Measurements from ENCODE around the gene DCDC1.

- TF ChIP-seq, protein P1, sequence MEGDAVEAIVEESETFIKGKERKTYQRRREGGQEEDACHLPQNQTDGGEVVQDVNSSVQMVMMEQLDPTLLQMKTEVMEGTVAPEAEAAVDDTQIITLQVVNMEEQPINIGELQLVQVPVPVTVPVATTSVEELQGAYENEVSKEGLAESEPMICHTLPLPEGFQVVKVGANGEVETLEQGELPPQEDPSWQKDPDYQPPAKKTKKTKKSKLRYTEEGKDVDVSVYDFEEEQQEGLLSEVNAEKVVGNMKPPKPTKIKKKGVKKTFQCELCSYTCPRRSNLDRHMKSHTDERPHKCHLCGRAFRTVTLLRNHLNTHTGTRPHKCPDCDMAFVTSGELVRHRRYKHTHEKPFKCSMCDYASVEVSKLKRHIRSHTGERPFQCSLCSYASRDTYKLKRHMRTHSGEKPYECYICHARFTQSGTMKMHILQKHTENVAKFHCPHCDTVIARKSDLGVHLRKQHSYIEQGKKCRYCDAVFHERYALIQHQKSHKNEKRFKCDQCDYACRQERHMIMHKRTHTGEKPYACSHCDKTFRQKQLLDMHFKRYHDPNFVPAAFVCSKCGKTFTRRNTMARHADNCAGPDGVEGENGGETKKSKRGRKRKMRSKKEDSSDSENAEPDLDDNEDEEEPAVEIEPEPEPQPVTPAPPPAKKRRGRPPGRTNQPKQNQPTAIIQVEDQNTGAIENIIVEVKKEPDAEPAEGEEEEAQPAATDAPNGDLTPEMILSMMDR (conservative IDR thresholded peaks at IDR 0.05) = peak; percentile 80
- TF ChIP-seq EZH2 (IDR thresholded peaks at IDR 0.05; ENCODE audit: low read depth) = no peak
These were observed 27.8 kb upstream of the DCDC1 start for GRCh38 chr11:31397239-31397834.
